Retina (tissue), 1 donor: Measurements from ENCODE around the gene SRCAP.

Source experiments
- DNase-seq: peaks from one replicate; pipeline ENCODE4 v3.0.0-alpha.2; 2016

The SRCAP gene

DNA sequence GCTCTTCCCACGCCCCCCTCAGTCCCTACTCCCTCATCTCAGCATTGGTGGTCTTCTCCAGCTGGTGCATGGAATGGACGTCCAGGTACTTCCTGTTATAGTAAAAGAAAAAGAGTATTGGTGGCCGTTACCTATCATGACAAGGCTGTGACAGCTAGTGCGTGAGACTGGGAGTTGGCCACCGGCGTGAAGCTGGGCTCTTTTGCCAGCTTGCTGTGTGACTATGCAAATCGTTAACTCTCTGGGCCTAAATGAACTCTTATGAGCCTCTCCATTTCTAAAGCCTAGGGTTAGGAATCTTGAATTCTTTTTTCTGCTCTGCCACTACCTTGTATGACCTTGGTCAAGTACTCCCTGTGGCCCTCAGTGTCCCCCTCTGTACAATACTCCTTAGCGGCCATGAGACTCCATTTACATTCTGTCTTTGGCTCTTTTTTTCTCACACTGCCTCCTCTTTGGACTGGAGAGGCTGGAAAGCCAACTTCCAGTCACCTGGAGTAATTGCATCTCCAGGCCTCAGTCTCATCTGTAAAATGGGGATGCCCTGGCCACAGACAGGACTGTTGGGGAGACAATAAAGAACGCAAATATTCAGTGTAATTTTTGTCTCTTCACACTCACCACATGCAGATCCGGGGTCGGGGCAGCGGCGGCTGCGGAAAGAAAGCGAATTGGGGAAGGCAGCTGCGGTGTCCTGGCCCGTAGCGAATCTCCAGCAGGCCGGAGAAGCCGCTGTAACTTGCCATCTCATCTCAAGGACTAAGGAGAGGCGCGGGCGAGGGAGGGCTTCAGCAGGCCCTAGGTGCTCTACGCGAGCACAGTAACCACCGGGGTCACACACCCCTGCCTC lies 61.8 kb downstream of the SRCAP start:
- DNase-seq: no peak

DNA sequence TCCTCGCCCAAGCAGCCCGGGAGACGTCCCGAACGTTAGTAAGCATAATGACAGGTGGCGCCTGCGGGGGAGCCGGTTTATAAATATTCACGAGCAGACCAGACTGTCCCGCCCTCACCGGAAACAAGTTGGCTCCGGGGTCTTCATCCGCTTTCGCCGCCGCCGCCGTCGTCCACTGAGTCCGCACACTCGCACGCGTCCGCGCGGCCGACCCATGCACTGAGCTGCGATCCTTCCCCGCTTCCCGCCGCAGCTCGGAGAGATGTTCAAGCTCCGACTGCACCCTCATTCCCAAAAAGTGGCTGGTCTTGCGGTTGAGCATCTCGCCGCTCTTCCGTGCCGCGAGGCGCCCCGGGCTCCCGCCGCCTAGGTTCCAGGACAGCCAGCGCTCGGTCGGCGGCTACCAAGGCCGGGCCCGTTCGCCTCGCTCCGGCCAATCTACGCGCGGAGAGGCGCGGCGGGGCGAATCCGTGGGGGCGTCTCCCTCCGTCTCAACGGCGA lies 62.5 kb downstream of the SRCAP start:
- no peak for DNase-seq

DNA sequence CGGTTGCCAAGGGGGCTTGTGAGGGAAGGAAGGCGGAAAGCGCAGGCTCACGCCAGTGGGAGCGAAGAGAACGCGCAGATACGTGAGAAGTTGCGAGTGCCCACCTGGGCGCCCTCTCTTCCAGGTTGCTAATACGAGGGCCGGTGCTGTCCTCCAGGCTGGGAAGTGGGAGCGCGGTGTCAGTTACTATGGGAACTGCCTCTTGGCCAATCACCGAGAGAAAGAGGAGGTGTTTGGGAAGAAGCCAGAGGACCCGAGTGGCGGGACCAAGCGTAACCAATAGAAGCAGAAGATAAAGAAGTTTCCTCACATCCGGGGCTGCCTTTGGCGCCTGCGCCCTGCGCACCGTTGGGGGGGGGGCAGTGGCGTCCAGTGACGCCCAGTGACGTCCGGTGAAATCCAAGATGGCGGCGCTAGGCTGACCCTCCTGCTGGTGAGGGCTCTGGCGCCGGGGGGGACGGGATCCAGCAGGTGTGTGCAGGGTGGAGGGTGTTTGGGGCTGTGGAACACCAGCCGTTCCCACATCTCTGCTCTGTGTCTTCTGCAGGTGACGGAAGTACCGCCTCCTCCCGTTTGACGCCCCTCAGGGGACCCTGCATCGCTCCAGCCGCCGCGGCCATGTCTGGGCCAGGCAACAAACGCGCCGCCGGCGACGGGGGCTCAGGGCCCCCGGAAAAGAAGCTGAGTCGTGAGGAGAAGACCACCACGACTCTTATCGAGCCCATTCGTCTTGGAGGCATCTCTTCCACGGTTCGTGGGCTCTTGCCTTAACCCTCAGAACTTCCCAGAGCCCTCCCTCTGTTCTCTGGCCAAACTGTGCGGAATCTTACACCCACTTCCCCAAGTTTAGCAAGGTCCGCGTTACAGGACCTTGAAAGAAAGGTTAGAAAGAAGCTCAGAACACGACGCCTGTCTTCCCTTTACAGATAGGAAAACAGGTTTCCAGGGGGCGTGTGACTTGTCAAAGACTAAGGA lies 63.2 kb downstream of the SRCAP start, which contains the start of the genes CFAP119 and RNF40:
Gene CFAP119, minus strand, starts transcription at position 135 of the 975 bp plus-strand sequence. CDS start 314 bp downstream, outside the sequence.
Gene RNF40, plus strand, starts transcription at position 395 of the 975 bp plus-strand sequence. Its CDS starts 224 bp downstream, at position 619.
- peak; percentile 98 for DNase-seq

DNA sequence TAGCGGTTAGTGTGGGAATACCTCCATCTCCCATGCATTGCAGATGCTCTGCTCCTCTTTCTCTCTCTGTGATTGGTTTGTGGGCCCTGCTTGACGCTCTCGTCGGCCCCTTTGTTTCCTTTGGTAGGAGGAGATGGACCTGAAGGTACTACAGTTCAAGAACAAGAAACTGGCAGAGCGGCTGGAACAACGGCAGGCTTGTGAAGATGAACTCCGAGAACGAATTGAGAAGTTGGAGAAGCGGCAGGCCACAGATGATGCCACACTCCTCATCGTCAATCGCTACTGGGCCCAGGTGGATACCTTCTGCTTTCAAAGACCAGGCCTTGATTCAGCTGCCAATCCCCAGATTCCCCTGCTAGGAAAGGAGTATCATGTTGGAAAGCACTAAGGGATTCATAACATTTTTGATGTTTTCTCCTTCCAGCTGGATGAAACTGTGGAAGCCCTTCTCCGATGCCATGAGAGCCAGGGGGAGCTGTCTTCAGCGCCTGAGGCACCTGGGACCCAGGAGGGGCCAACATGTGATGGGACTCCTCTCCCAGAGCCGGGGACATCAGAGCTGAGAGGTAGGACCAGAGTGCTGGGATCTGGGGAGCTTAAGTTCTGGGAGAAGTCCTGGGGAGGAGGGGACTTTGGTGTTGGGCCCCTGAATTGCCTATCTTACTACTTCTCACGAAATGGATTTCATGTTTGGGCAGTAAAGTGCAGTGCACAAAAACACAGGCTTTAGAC lies 64.2 kb downstream of the SRCAP start:
- DNase-seq: no peak

DNA sequence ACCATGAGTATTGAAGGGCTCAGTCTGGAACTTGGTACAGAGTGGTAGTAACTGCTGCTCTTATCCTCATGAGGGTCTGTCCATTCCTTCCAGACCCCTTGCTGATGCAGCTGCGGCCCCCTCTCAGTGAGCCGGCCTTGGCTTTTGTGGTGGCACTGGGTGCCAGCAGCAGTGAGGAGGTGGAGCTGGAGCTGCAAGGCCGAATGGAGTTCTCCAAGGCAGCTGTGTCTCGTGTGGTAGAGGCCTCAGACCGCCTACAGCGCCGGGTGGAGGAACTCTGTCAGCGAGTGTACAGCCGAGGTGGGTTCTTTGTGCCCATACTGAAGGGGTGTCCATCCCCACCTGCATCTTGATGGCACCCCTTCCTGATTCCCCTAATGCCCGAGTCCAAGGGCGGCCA lies 65.1 kb downstream of the SRCAP start:
- no peak for DNase-seq

GRCh38 chr16:30764816-30765465 lies 66.0 kb downstream of the SRCAP start:
- no peak for DNase-seq

DNA sequence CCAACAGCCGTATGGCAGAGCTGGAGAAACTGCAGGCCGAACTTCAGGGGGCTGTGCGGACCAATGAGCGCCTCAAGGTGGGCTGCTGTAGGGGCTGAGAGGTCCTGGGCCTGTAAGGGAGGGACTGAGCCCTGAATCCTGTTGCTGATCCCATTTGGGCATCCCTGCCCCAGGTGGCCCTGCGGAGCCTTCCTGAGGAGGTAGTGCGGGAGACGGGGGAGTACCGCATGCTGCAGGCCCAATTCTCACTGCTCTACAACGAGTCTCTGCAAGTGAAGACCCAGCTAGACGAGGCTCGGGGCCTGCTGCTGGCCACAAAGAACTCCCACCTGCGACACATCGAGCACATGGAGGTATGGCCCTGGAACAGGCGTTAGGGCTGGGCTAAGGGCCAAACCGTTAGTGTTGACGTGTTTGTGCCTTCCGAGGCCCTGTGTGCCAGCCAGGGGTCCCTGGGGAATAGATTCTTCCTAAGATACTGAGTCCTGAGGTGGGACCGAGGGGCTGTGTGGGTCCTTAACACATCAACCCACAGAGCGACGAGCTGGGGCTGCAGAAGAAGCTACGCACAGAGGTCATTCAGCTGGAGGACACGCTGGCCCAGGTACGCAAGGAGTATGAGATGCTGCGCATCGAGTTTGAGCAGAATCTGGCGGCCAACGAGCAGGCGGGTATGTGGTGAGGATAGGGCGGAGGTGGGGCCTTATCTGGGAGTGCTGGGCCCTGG lies 67.4 kb downstream of the SRCAP start:
- no peak for DNase-seq

- DNase-seq: no peak
These were observed 67.9 kb downstream of the SRCAP start for GRCh38 chr16:30766933-30767284.

DNA sequence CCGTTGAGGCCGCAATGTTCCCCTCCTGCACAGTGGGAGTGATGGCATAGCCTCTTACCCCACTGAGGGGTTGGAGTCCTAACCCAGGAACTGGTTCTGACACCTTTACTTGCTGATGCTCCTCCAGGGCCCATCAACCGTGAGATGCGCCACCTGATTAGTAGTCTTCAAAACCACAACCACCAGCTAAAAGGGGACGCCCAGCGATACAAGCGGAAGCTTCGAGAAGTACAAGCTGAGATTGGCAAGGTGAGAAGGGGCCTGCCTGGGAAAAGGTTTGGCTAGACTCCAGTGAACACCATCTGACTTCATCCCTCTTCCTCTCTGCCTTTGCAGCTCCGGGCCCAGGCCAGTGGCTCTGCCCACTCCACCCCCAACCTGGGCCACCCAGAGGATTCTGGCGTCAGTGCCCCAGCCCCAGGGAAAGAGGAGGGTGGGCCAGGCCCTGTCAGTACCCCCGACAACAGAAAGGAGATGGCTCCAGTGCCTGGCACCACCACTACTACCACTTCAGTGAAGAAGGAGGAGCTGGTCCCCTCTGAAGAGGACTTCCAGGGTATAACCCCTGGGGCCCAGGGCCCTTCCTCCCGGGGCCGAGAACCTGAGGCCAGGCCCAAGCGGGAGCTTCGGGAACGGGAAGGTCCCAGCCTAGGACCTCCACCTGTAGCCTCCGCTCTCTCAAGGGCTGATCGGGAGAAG lies 68.9 kb downstream of the SRCAP start:
- no peak for DNase-seq

GRCh38 chr16:30768583-30769181 lies 69.7 kb downstream of the SRCAP start:
- no peak for DNase-seq

DNA sequence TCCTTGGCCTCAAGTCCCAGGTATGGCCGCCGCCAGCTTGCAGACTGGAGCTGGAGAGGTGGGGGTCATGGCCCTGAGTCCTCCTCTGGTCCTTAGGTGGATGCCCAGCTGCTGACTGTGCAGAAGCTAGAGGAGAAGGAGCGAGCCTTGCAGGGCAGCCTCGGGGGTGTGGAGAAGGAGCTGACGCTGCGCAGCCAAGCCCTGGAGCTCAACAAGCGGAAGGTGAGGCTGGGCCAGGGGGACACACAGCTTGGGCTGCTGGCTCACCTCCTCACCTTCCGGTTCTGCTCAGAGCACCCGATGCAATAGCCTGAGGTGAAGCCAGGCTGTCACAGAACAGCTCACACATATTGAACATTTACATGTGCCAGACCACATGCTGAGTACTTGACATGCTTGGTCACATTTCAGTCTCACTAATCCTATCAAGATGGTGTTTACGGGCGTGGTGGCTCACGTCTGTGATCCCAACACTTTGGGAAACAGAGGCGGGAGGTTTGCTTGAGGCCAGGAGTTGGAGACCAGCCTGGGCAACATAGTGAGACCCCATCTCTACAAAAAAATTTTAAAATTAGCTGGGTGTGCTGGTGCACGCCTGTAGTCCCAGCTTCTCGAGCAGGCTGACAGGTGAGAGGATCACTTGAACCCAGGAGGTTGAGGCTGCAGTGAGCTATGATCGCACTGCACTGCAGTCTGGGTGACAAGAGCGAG lies 70.6 kb downstream of the SRCAP start:
- no peak for DNase-seq

- DNase-seq: no peak
These were observed 72.8 kb downstream of the SRCAP start for GRCh38 chr16:30771726-30772125.

DNA sequence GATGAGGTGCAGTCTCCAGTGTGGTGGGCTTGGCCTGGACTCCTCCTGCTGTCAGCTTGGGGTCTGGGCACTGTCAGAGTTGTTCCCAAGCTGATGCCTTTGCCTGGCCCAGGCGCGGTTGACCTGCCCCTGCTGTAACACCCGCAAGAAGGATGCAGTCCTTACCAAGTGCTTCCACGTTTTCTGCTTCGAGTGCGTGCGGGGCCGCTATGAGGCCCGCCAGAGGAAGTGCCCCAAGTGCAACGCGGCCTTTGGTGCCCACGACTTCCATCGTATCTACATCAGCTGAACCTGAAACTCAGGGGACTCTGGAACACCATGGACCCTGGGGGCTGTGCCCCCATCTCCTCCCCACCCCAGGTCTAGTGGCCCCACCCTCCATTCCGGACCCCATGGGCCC lies 74.9 kb downstream of the SRCAP start:
- DNase-seq: no peak

DNA sequence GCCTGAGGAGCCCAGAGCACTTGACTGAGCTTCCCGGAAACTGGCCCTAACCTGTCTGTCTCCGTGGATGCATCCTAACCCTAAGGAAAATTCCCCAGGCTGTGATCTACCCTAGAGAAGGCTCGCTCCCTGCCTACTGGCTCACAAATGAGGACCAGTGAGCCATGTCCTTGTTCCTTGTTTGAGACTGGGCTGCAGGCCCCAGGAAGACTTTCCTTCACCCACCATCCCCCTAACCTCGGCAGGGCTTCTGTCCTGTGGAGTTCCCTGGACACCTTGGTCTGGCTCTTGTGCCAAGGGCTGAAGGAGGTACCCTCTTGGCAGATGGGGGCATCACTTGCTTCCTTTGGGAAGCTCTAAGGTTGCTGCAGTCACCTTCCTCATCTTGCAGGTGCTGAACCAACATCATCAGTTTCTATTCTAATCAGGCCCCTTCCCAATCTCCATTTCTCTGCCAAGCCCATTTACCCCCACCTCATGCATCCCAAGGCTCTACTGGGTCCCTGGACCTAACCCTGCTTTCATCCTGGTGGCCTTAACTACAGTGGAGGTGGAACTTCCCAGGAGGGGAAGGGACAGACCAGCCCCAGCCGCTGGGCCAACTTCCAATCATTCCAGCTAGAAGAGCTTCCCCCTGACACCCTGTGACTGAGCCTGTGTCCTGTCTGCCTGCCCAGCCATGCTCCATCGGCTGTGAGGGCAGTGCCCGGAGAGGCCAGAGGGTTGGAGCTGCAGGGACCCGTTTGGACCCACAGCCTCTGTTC lies 75.6 kb downstream of the SRCAP start:
- DNase-seq: no peak

GRCh38 chr16:30775131-30775391 lies 76.1 kb downstream of the SRCAP start:
- DNase-seq: no peak

GRCh38 chr16:30775392-30776188 lies 76.6 kb downstream of the SRCAP start:
- peak; percentile 93 for DNase-seq

DNA sequence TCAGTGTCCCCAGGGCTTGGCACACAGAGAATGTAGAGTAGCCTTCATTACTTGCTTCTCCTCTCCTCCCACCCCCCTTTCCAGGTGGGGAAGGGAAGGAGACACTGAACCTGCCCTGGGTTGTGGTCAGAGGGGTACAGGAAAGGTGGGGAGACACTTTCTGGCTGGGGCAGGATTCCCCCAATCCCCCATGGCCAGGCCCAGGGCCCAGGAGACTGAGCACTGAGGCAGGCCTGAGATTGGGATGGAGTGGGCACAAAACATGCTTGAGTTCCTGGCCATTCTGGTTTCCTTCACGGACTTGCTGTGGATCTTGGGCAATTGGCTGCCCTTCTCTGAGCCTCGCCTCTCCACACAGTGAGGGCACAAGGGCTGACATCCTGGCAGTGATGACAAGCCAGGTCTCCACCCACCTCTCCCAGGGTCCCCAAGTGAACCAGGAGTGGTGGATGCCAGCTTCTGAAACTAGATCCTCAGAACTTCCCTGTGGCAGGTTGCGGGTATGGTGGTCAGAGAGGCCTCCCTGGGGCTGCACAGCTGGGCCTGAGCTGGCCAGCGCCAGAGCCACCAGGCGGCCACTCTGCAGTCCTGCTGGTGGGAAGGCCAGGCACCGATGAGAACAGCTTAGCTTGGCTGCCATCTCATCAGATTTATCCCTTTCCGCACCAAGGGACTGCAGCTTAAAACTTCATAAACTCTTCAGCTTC lies 78.8 kb downstream of the SRCAP start:
- no peak for DNase-seq
